GM12891 (cell line): ENCODE data around the gene ROGDI.

ENCODE experiments used
- PAX5 ChIP-seq: IDR thresholded peaks from 2 replicates; pipeline ENCODE4 v1.6.1; 2011; ENCODE audit warnings: low read length, moderate library complexity, mild to moderate bottlenecking; ENCODE audit not compliant: insufficient read depth, severe bottlenecking
- POLR2A ChIP-seq: IDR thresholded peaks from 2 replicates; pipeline ENCODE4 v1.6.1; 2011; ENCODE audit warnings: low read depth, low read length, control low read depth
- POLR2AphosphoS5 ChIP-seq: IDR thresholded peaks from 2 replicates; pipeline ENCODE4 v1.6.1; 2011; ENCODE audit warnings: low read depth, low read length, control low read depth
- POU2F2 ChIP-seq: IDR thresholded peaks from 2 replicates; pipeline ENCODE4 v1.6.1; 2011; ENCODE audit warnings: low read depth, mild to moderate bottlenecking, control low read depth, low read length, moderate library complexity
- SPI1 ChIP-seq: IDR thresholded peaks from 2 replicates; pipeline ENCODE4 v1.6.1; 2011; ENCODE audit warnings: low read depth, low read length, control low read depth
- TAF1 ChIP-seq: IDR thresholded peaks from 2 replicates; pipeline ENCODE4 v1.6.1; 2011; ENCODE audit warnings: low read depth, low read length, control low read depth

GRCh38 chr16:4811242-4811641 lies 8.8 kb upstream of the ROGDI start:
- TF ChIP-seq TAF1 (no peak), POLR2AphosphoS5 (no peak), POLR2A (no peak), SPI1 (no peak), PAX5 (no peak), POU2F2 (no peak)
